Activated T-cell treated with anti-CD3 and anti-CD28 coated beads for 4 hours (primary cell): Measurements from ENCODE around the gene TMEM107.

Experiments used
- DNase-seq: peaks from one replicate; pipeline ENCODE4 v3.0.0-alpha.2; 2020

The TMEM107 gene

DNA sequence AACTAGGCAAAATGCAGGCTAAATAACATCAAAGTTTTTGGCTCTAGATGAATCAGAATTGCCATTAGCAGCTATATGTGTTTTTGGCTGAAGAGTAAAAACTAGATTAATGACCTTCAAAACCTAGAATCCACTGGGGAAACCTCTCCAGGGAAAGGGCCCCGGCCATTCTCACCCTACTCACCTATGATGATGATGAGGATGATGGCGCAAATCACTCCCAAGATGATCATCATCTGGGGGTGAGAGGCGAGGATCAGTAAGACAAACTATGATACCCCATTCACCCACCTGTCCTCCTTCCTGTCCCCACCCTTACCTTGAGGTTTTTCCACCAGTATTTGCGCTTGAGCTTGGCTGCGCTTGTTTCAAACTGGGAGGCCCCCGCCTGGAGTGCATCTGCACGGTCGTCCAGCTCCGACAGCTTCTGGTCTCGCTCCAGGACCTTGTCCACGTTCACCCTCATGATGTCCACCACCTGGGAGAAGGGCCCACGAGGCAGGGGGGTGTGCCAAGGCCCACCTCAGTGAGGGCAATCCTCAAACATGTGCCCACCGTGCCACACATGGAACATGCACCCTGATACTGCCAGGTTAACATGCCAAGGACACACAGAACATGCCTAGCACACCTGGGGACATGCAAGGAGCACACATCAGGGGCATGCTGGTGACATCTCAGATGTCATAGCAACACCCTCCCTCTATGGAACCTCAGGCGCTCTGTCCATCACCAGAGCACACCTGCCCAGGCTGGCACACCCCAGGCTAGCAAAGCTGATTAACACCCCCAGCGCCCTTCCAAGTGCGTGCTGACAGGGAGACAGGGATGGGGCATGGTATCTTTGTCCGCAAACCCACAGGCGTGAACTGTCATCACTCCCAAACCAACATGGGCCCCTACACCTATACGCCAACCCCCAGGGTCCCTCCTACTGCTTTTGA lies 14.6 kb downstream of the TMEM107 start:
- no peak for DNase-seq

DNA sequence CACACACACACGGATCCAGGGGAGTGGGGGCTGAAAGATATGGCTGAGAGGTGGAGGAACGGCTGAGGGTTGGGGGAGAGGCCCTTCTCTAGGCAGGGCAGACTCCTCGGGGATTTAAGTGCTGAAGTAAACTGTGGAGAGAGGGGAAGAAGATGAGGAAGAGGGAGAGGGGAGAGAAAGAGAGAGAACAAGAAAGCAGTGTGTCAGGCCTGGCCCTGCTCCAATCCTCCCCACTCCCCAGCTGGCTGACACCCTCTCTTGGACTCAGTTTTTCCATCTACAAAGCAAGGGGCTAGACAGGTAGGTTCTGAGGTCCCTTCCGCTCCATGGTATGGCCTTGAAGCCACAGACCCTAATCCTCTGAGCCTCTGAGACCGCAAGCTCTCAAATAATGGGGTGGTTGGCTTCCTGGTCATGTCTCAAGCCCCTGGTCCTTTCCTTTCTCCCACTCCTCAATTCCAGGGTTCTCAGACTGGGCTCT lies 15.4 kb downstream of the TMEM107 start:
- no peak for DNase-seq

DNA sequence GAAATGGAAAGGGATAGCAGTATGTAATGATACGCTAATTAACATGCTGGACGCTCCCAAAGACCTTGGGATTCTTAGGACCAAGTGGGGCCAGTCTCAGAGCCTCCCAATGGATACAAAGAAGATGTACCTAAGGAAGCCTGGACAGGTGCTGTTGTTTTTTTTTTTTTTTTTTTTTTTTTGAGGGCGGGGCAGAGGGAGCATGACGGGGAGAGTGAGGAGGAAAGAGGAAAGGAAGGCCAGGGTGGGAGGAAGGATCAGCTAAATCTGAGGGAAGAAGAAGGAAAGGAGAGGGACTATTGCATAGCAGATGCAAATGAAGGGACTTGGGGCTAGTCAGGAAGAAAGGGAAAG lies 16.0 kb downstream of the TMEM107 start:
- no peak for DNase-seq

DNA sequence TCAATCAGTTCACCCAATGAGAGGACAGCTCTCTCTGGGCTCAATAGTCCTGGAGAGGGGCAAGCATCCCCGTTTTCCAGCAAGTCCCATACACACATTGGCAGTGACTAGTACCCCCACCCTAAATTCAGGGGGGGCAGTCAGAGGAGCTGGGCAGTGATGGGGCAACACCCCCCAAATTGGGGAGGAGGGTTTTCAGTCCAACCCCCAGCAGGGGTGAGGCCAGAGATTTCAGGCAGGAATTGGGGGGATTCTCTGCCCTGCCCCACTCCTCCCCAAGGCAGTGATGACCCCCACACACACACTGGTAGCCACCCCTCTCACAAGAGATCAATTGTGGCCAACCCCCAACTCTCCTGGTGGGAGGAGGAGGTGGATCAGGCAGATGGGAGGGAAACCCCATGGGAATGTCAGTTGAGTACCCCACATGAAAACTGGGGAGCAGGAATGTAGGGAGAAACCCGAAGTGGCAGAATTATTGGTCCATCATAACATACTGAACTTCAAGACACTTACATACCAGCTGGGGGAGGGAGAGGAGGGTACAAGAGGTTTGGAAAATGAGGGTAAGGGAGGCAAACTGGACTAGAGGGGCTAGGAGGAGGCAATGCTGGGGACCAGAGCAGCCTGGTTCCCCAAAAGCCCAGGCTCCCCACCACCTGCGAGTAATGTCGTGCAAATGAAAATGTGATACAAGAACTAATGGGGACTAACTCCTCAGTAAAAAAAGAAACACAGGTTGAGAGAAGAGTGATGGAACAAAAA lies 16.5 kb downstream of the TMEM107 start:
- DNase-seq, result no peak

DNA sequence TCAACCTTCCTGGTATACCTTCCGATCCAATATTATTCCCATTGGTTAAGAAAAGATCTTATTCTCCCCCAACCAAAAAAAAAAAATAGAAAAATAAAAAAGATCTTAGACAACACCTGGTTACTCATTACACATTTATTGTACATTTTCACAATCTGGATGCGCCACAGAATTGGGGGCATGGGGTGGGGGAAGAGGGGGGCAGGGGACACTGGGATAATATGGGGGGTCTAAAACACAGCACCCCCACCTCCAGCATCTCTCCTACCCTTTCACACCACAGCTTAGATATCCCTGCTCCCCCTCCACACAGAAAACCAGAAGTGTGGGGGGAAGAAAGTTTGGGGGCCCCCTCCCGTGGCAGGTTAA lies 17.2 kb downstream of the TMEM107 start:
- DNase-seq, result no peak

DNA sequence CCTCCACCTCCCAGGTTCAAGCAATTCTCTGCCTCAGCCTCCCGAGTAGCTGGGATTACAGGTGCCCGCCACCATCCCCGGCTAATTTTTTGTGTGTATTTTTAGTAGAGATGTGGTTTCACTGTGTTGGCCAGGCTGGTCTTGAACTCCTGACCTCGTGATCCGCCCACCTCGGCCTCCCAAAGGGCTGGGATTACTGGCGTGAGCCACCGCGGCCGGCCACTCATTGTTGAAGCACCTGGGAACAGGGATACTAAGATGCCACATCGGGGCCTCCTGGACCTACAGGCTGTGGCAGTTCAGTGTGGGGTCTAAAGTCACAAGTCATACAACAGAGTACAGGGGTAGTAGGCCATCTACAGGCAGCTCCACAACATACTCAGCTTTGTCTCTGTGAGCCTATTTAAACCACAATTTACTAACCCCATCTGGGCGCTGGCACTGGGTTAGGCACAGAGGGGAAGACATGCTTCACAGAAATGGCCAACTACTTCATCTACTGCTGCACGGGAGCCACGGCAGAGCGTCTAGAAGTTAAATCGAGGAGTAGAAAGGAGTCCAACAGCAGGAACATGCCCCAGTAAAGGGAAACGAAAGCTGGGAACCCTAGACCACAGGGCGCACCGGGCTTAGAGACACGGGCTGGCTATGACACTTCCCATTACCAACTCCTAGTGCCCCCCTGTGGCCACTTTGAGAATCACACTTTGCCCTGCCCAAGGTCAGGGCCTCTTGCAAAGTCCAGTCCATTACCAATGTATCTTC lies 17.7 kb downstream of the TMEM107 start:
- peak; percentile 85 for DNase-seq

DNA sequence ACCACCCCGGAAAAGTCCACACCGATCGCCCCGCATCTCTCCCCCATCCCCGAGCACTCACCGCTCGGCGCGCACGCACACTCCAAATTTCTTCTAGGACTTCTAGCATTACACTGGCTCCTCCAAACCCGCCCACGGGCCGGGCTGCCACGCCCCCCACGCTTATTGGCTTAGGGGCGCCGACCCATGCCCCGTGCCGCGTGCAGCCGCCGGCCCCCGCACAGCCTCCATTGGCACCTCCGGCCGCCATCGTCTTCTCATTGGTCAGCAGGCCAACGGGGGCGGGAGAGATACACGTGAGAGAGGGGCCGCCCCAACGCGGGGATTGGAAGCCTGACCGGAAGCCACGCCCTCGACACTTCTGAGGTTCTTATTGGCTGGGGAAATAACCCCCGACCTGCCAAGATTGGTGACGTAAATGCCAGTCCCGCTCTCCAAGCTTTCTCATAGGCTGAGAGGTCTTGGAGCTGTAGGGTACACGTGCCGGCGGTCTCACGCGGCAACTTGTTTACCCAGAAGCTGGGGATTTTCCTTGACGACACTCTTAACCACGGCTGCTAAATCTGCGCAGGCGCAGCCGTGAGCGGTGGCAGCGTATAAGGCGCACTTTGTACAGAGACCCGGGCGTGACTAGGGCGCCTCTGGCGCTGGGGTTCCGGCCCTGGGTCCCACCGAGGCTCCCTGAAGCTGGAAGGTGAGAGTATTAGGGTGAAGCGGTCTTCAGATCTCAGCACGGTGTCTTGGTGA lies 19.8 kb downstream of the TMEM107 start:
- DNase-seq, result peak; percentile 100

DNA sequence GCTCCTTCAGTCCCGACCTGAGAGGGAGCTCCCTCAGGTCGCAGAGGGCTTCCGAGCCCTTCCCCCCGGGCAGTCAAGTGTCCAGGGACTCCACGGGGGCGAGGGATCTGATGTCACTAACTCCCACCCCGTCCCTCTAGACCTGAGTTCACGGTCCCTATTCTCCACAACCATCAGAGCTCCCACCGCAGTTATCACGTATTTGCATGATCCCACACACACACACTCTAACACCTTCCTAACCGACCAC lies 20.3 kb downstream of the TMEM107 start:
- DNase-seq, result no peak

DNA sequence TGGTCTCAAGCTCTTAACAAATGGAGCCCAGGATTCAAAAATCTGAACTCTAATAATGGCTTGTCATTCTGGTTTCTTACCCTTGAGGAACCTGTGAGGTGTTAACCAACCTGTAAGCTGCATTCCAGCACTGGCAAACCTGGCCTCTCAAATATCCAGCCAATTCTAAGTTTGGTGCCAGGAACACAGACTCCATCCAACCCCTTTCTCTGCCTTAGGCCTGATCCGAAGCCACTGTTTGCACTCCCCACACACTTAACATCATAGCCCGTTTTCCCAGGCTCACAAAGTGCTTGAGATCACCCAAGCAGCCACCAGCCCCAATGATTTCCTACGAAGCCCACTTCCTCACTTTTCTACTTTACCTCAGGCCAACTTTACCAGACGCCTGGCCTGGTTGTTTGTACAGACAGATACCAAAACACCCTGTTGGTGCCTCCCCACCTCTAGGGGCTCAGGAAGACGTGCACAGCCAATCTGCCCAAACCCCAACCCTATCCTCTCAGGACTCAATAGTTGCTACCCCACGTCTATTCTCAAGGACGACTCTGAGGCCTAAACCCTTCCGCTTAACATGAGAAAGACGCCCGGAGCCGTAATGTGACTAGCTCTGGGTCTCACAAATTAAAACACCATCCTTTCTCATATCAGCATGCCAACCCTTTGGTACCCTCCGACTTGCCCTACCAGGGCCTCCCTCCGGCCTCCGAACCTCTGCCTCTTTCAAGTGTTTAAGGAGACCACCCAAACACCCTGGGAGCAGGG lies 20.8 kb downstream of the TMEM107 start:
- DNase-seq, result no peak

DNA sequence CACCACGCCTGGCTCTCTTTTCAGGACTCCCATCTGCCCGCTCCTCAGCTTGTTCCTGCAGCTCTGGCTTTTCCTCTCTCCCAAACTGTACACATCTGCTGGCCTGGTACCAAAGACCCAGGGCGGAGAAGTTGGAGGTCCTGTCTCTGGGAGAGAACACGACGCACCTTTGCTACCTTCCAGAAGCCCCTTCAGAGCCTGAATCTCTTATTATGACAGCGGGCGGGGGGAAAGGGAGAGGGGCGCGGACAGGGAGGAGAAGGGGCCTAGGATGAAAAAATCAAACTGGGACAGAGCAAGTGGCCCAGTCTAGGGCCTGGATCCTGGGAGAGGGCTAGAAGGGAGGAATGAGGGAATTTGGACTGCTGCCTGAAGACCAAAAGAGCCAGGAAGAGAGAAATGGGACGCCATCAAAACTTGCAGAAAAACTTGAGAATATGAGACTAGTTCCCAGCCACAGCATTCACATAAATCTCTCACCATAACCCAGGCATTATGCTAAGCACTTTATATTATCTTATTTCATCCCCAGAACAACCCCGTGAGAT lies 21.5 kb downstream of the TMEM107 start:
- DNase-seq, result no peak

DNA sequence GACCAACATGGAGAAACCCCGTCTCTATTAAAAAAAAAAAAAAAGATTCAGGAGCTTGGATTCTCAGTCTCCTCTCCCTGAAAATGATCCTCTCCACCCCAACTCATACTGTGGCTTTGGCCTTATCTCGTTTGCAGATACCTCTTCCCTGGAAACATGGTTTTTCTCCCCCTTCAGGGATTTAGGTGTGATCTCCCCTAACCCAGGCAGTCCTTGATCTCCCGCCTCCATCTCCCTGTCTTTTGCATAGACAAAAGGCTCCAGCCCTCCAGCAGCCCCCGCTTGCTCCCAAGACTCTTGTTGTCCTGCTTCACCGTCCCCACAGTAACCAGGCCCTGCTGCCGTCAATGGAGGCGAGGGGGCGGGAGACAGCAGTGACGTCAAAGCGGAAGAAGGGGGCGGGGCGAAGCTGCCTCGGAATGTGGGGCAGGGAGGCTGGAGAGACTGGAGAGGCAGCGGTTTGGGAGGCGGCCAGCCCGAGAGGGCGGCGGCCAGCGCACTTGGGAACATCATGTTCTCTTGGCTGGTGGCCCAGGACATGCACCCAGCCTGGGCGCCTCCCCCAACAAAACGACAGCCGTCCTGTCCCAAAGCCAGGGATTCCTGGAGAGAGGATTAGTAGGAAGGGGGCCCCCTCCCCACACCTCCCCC lies 22.1 kb downstream of the TMEM107 start:
- peak; percentile 90 for DNase-seq

DNA sequence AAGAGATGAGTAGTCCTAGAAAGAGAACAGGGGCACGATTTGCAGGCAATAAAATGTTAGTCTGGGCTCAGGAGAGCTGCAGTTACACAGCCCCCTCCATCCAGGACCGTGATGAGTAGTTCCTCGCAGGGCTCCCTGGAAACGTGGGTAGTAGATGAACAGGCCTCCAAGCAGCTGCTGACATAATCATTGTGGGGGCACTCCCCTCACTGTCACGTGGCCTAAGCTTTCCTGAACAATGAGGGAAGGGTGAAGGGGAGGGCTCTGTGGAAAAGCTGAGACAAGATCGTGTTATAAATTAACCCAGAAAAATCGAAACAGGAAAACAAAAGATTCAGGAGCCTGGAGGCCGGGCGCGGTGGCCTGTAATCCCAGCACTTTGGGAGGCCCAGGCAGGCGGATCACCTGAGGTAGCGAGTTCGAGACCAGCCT lies 22.6 kb downstream of the TMEM107 start:
- DNase-seq, result peak; percentile 55

DNA sequence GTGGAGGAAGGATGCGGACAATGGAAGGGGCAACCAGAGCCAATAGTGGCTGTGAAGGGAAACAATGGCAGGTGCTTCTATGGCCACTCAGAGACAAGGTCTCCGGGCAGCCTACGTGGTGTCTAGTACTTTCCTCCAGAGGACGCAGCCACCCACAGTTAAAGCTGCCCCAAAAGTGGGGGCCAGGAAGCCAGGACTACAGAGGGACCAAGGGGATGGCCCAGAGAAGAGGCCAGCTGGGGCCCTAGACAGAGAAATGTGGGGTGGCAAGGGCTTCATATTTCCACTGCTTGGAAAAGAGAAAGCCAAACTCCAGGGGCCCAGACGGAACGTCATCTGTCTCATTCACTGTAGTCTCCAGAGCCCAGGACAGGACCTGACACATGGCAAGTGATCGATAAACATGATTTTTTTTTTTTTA lies 23.1 kb downstream of the TMEM107 start:
- DNase-seq, result no peak

DNA sequence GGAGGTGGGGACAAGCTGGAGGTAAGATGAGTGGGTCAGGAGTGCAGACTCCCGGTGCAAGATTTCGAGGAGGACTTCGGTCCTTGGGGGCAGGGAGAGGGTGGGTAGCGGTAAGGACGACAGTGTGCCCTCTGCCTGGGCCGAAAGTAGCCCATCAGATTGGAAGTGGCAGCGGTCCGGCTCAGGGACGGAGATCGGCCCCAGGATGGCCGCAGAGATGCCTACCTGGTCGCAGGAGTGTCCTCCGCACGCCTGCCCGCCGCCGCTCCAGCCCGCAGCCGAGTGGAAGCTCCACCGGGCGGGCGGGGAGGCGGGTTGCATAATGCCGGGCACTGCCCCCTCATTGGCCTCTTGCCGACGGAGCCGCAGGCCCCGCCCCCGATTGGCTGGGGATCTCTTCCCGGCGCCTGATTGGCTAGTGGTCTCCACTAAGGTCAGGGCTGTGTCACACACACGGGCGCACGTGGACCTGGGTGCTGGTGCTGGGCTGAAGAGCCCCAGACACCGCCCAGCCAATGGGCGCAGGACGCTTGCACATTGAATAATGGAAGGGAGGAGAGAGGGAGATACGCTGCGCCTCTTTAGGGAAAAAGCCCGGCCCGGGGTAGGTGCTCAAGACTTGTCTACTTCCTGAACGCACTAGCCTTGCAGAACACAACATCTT lies 23.9 kb downstream of the TMEM107 start, which contains the start of gene PER1:
PER1 (minus strand) TSS at position 293 of the 664 bp plus-strand sequence. CDS start 1,698 bp downstream, outside the sequence.
- DNase-seq, result peak; percentile 71

DNA sequence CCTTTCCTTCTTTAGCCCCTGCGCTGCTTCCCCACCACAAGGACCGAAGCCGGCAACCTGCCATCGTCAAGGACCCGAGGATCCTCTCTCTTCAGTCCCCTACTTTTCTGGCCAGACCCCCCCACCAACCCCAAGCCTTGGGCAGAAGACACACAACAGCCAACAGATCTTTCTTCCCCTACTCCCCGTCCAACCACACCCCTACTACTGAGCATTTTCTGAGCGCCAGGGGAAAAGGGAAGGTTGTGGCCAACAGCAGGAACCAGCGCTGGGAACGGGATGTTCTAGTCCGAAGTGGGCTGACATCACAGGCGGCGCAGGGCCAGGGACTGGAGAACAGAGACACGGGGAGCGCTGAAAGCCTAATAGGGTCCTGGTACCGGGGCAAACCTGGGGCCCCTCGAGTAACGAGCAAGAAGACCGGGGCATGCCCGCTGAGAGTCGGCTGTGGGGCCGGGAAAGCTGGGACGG lies 24.5 kb downstream of the TMEM107 start:
- DNase-seq, result no peak

DNA sequence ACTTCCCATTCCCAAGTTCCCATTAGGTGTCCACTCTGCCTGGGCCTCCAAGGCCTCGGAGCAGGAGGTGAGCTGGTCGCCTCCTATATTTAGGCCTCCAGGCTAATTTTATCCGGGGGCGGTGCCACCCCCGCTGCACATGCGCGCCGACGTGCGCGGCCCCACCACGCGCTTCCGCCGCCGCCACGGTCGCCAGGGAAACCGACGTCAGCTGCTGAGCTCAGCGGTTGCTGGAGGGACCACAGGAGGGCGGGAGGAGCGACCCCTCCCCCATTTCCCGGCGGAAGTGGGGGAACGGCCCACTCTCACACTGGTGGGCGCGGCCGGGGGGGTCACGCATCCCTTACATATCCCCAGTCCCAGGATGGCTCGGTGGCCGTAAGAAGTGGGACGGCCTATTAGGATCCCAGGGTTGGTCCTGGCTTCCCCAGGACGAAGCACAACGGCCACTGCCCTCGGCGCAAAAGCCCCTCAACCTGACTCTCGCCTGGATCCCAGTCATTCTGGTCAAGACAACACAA lies 25.0 kb downstream of the TMEM107 start:
- peak; percentile 83 for DNase-seq

DNA sequence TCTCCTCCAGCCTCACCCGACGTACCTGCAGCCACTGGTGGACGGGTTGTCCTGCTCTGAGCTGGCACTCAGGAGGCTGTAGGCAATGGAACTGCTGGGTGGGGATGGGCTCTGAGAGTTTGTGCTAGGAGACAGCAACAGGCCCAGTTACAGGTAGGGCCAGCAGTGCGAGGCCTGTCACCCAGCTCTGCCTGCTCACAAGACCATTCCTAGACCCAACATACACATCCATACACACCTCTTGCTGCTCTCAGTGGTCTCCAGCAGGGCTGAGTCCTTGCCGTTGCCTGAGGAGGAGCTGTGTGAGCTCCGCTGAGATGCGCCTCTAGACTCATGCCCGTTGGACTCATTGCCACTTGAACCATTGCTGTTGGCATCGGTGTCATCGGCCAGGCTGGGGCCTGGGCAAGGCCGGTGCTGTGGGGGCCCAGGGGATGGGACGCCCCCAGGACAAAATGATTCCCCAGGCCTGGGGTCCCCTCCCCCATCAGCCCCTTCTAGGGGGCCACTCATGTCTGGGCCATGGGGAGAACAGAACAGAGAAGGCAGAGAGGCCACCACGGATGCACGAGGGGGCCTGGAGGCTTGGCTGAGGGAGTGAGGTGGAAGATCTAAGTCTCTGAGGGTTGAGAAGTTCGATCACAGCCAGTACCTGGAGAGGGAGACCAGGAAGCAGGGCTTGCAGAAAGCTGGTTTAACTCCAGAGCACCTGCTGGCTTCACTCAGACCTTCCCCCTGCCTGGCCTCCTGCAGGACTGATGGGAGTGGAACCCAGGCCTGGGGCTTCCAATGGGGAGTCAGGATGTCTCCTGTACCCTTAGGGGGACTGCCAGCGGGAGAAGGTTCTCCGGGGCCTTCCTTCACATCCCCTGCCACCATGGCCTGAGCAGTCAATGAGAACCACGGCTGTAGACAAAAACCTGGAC lies 25.7 kb downstream of the TMEM107 start:
- no peak for DNase-seq

DNA sequence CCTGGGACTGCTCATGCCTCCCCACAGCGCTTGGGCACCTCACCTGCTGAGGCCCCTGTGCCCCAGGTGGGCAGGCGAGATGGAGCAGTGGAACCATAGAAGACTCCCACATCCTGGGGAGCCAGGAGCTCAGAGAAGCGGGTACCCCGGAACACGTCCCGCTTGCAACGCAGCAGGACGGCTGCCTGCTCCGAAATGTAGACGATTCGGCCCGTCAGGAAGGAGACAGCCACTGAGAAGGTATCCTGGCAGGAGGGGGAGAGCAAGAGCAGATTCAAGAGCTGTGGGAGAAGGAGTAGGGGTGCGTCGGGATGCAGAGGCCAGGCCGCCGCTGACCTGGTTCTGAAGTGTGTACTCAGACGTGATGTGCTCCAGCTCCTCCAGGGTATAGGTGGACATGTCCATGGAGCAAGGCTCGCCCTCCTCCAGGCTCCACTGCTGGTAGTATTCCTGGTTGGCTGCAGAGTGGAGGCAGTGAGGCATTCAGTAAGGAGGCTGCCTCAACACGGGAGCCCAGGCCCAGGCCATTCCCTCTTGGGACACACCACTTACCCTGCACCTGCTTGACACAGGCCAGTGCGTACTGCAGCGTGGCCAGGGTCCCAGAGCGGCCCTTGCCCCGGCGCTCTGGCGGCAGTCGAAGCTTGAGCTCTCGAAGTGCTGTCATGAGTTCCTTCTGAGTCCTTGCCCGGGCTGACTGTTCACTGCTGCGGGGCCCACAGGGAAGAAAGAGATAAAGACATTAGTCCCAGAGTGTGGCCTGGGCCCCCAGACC lies 26.6 kb downstream of the TMEM107 start:
- no peak for DNase-seq
